IMR-90 (cell line): ENCODE data around the gene CLDN11. TPM values are rescaled to one million over a fixed set of nuclear protein-coding genes. Genes with fewer than 3 reads are reported as not detected.
A peak's percentile ranks its signal among the peaks of the same experiment; 100 is the strongest.

Experiments used
- ATAC-seq: fragments of 200-7000 bp; cut with Tn5 transposase; 2 replicates; pipeline ENCODE4 v1.9.1; 2020; ENCODE audit warnings: low read depth, mild to moderate bottlenecking, moderate library complexity
- BruUV-seq: library from RNA; stranded (reverse); fragments of 400-500 nt; replicated peaks from 2 replicates; lab custom pipeline; 2021; lab: Mats Ljungman, UMichigan
- CTCF ChIA-PET: fragments of 300-600 bp; formaldehyde crosslinking; extraction: SDS; loops from one replicate; lab custom pipeline; 2021; ENCODE audit warnings: antibody characterized with exemption; lab: Yijun Ruan, JAX
- POLR2A ChIA-PET: fragments of 300-600 bp; sonication (Branson Sonifier 250); formaldehyde crosslinking; loops from one replicate; lab custom pipeline; 2022; ENCODE audit warnings: antibody characterized with exemption; ENCODE audit not compliant: unreplicated experiment; lab: Charles Lee
- DNase-seq: peaks from one replicate; pipeline ENCODE4 v3.0.0; 2013
- H2AFZ ChIP-seq: replicated peaks from 2 replicates; pipeline ENCODE3; 2013; ENCODE audit warnings: low read length, mild to moderate bottlenecking; ENCODE audit not compliant: poor library complexity
- H2AK5ac ChIP-seq: 2 replicates; pipeline ENCODE4 v1.6.1; 2013; ENCODE audit warnings: low read depth, low read length, inconsistent platforms
- H2AK9ac ChIP-seq: replicated peaks from 2 replicates; pipeline ENCODE3; 2013; ENCODE audit warnings: mild to moderate bottlenecking, low read depth, low read length, moderate library complexity; ENCODE audit not compliant: poor library complexity
- H2BK120ac ChIP-seq: 2 replicates; pipeline ENCODE4 v1.6.1; 2013; ENCODE audit warnings: low read depth, low read length, inconsistent platforms
- H2BK15ac ChIP-seq: 3 replicates; pipeline ENCODE4 v1.6.1; 2013; ENCODE audit warnings: low read depth, low read length, inconsistent platforms
- H2BK20ac ChIP-seq: 2 replicates; pipeline ENCODE4 v1.6.1; 2013; ENCODE audit warnings: low read depth, mild to moderate bottlenecking, inconsistent platforms, low read length, moderate library complexity
- H2BK5ac ChIP-seq: 2 replicates; pipeline ENCODE4 v1.6.1; 2013; ENCODE audit warnings: mild to moderate bottlenecking, low read depth, low read length, inconsistent platforms; ENCODE audit not compliant: poor library complexity, severe bottlenecking
- H3K14ac ChIP-seq: replicated peaks from 2 replicates; pipeline ENCODE4 v1.6.1; 2013; ENCODE audit warnings: low read depth, low read length, inconsistent platforms
- H3K18ac ChIP-seq: 2 replicates; pipeline ENCODE4 v1.6.1; 2013; ENCODE audit warnings: low read depth, low read length, control low read depth
- H3K23ac ChIP-seq: 2 replicates; pipeline ENCODE4 v1.6.1; 2013; ENCODE audit warnings: low read depth, low read length, inconsistent platforms
- H3K27ac ChIP-seq: 2 replicates; pipeline ENCODE4 v1.5.1; 2013; ENCODE audit warnings: mild to moderate bottlenecking, control low read depth, low read length; ENCODE audit not compliant: insufficient read depth
- H3K27me3 ChIP-seq: 2 replicates; pipeline ENCODE4 v1.6.1; 2013; ENCODE audit warnings: low read length; ENCODE audit not compliant: control insufficient read depth, insufficient read depth
- H3K36me3 ChIP-seq: 2 replicates; pipeline ENCODE4 v1.6.1; 2013; ENCODE audit warnings: low read length, mixed read lengths; ENCODE audit not compliant: control insufficient read depth, insufficient read depth
- H3K4ac ChIP-seq: 2 replicates; pipeline ENCODE4 v1.6.1; 2013; ENCODE audit warnings: low read depth, low read length, inconsistent platforms
- H3K4me1 ChIP-seq: 2 replicates; pipeline ENCODE4 v1.6.1; 2013; ENCODE audit warnings: low read length, mixed read lengths; ENCODE audit not compliant: control insufficient read depth, insufficient read depth
- H3K4me2 ChIP-seq: 2 replicates; pipeline ENCODE4 v1.6.1; 2013; ENCODE audit warnings: low read depth, mild to moderate bottlenecking, control low read depth, low read length, moderate library complexity
- H3K4me3 ChIP-seq: 2 replicates; pipeline ENCODE4 v1.5.1; 2013; ENCODE audit warnings: low read depth, mild to moderate bottlenecking, control low read depth, low read length, moderate library complexity; ENCODE audit not compliant: insufficient read depth
- H3K56ac ChIP-seq: 2 replicates; pipeline ENCODE4 v1.6.1; 2013; ENCODE audit warnings: low read length, inconsistent platforms; ENCODE audit not compliant: insufficient read depth; ENCODE audit errors: extremely low read depth
- H3K79me1 ChIP-seq, 2 experiments: 2 replicates each; pipeline ENCODE4 v1.6.1; 2013; ENCODE audit warnings: low read length in 2 of 2, inconsistent platforms in 1 of 2, low read depth in 1 of 2
- H3K9ac ChIP-seq: 2 replicates; pipeline ENCODE4 v1.6.1; 2013; ENCODE audit warnings: low read depth, low read length, control low read depth
- H3K9me1 ChIP-seq: 2 replicates; pipeline ENCODE4 v1.6.1; 2013; ENCODE audit warnings: low read length, inconsistent platforms; ENCODE audit not compliant: insufficient read depth
- H3K9me3 ChIP-seq: 2 replicates; pipeline ENCODE4 v1.6.1; 2013; ENCODE audit warnings: low read length; ENCODE audit not compliant: control insufficient read depth, insufficient read depth
- H4K20me1 ChIP-seq: 2 replicates; pipeline ENCODE4 v1.6.1; 2013; ENCODE audit warnings: low read length, inconsistent platforms; ENCODE audit not compliant: insufficient read depth
- H4K5ac ChIP-seq: 2 replicates; pipeline ENCODE4 v1.6.1; 2013; ENCODE audit warnings: mild to moderate bottlenecking, low read depth, low read length, control low read depth
- H4K8ac ChIP-seq, 2 experiments: 2 replicates each; pipeline ENCODE4 v1.6.1; 2013; ENCODE audit warnings: low read depth in 2 of 2, low read length in 2 of 2, control low read depth in 1 of 2, inconsistent platforms in 1 of 2
- H4K91ac ChIP-seq: 2 replicates; pipeline ENCODE4 v1.6.1; 2013; ENCODE audit warnings: low read depth, low read length, inconsistent platforms; ENCODE audit not compliant: insufficient read depth
- MAFK ChIP-seq: IDR thresholded peaks from 2 replicates; pipeline ENCODE4 v1.6.1; 2012; ENCODE audit warnings: low read depth, low read length, improper control_type of control experiment
- RAD21 ChIP-seq: IDR thresholded peaks from 2 replicates; pipeline ENCODE4 v1.6.1; 2012; ENCODE audit warnings: low read length, improper control_type of control experiment
- RFX5 ChIP-seq: IDR thresholded peaks from 2 replicates; pipeline ENCODE4 v1.8.0; 2012; ENCODE audit warnings: low read depth, mild to moderate bottlenecking, low read length, moderate library complexity
- WGBS, 2 experiments: methylation state at CpG; one replicate each; pipeline versions ENCODE4 v1.1.5 to v1.1.7; 2013; ENCODE audit warnings: missing lambda C conversion rate in 2 of 2; ENCODE audit not compliant: insufficient read length in 1 of 2; ENCODE audit errors: extremely low coverage in 2 of 2; 5-methylcytosine and 5-hydroxymethylcytosine counted together
- dilution Hi-C: fragments of 300-500 bp; cut with HindIII; formaldehyde crosslinking; loops from one replicate; pipeline ENCODE4 v1.14.3; 2018; ENCODE audit warnings: low sequenced_read_pairs; ENCODE audit not compliant: unreplicated experiment
- in situ Hi-C: fragments of 300-500 bp; cut with MboI; formaldehyde crosslinking; loops from 3 replicates; pipeline ENCODE4 v1.14.3; 2019; ENCODE audit warnings: low sequenced_read_pairs, inconsistent platforms, mixed read lengths
- intact Hi-C: fragments of 100-400 bp; cut with micrococcal nuclease; formaldehyde crosslinking; loops from 2 replicates; pipeline ENCODE4 v1.10.0; 2022
- polyA plus RNA-seq, 3 experiments: library from polyadenylated mRNA; depleted of rRNA; stranded (reverse); fragments of >200 nt; gene quantifications; 2 replicates each; pipeline ENCODE4 v1.2.3, GENCODE V29; 2012; ENCODE audit warnings: low replicate concordance in 1 of 3
- total RNA-seq: library from RNA; depleted of rRNA; stranded (reverse); fragments of >200 nt; gene quantifications from 2 replicates; pipeline ENCODE4 v1.2.3, GENCODE V29; 2012

Gene CLDN11
- total and polyA plus RNA-seq, 2 of the 4 experiments (the other 2 are of a cell fraction) = 245 to 318 TPM

GRCh38 chr3:170437696-170438407 is 19.2 kb downstream of the CLDN11 start (continued):
- no peak for TF ChIP-seq RFX5

GRCh38 chr3:170438836-170439235 is 20.2 kb downstream of the CLDN11 start:
- ATAC-seq (no peak), DNase-seq (no peak)
- peaks cover 30% of the 10 kb centered on the region for H3K36me3 ChIP-seq
- no peak overlapping the region for H2AK9ac ChIP-seq
- H3K27ac ChIP-seq = no peak overlapping the region
- no peak overlapping the region for H2AK5ac ChIP-seq
- dilution Hi-C loops (no loop called here), intact Hi-C loops (no loop called here), in situ Hi-C loops (no loop called here)
- TF ChIP-seq MAFK (0 out of 2 replicates have a peak, but pooled peaks have one; percentile 3), RAD21 (no peak)
- ChIA-PET POLR2A (no interaction called here), CTCF (no interaction called here)
- peaks cover 0 to 15% of the 10 kb centered on the region in 2 experiments; a peak in 1 of 4 replicates for H3K79me1 ChIP-seq
- H3K18ac ChIP-seq = no peak overlapping the region
- H4K91ac ChIP-seq = no peak overlapping the region
- H2BK15ac ChIP-seq = no peak overlapping the region
- no peak overlapping the region for H3K56ac ChIP-seq
- H2AFZ ChIP-seq = no peak overlapping the region
- H3K9me1 ChIP-seq = peaks cover 14% of the 10 kb centered on the region
- H4K5ac ChIP-seq = no peak overlapping the region
- no CpG with 5 or more reads among the region's 1 CpG for WGBS, 2 experiments
- no peak overlapping the region for H3K4me2 ChIP-seq
- no peak overlapping the region for H3K23ac ChIP-seq
- no peak overlapping the region for H3K14ac ChIP-seq
- no peak overlapping the region for H2BK5ac ChIP-seq
- no peak overlapping the region for H2BK20ac ChIP-seq
- BruUV-seq = no TSS peak
- H3K4me1 ChIP-seq = peaks cover 6% of the 10 kb centered on the region; the same call in 1 of the 2 replicates
- no peak overlapping the region for H3K4me3 ChIP-seq
- H3K9ac ChIP-seq = no peak overlapping the region
- H3K4ac ChIP-seq = no peak overlapping the region
- H3K9me3 ChIP-seq = no peaks in the 10 kb centered on the region
- H3K27me3 ChIP-seq = no peaks in the 10 kb centered on the region
- peaks cover 5% of the 10 kb centered on the region; the same call in 1 of the 2 replicates for H4K20me1 ChIP-seq
- H4K8ac ChIP-seq = no peak overlapping the region
- no peak overlapping the region for H2BK120ac ChIP-seq
